GM18868 (cell line): ENCODE measurements around the gene RAVER1.
A peak's percentile ranks its signal among the peaks of the same experiment; 100 is the strongest.

ENCODE experiments used
- ATAC-seq: cut with Tn5 transposase; IDR thresholded peaks from one replicate; pipeline ENCODE4 v1.9.1; 2021; ENCODE audit warnings: mild to moderate bottlenecking, moderate library complexity; ENCODE audit not compliant: unreplicated experiment

RAVER1 gene

GRCh38 chr19:10320602-10321416 is 12.5 kb downstream of the RAVER1 start:
- ATAC-seq = no peak

GRCh38 chr19:10318807-10319682 is 14.3 kb downstream of the RAVER1 start:
- no peak for ATAC-seq

GRCh38 chr19:10317857-10318462 is 15.4 kb downstream of the RAVER1 start:
- ATAC-seq = no peak

GRCh38 chr19:10317045-10317856 is 16.1 kb downstream of the RAVER1 start:
- ATAC-seq = no peak

GRCh38 chr19:10316229-10317044 is 16.9 kb downstream of the RAVER1 start:
- no peak for ATAC-seq

GRCh38 chr19:10315335-10316214 is 17.8 kb downstream of the RAVER1 start, which contains the start of gene FDX2:
FDX2 (minus strand) TSS chr19:10316015; CDS start chr19:10315996, 19 bp downstream.
- peak; percentile 67 for ATAC-seq

- no peak for ATAC-seq
These were observed 23.9 kb downstream of the RAVER1 start, which contains the start of gene ZGLP1 for GRCh38 chr19:10309423-10309822. ZGLP1 (minus strand) TSS chr19:10309815.

- ATAC-seq = no peak
These were observed 27.0 kb downstream of the RAVER1 start for GRCh38 chr19:10306327-10306726.

- no peak for ATAC-seq
These were observed 28.1 kb downstream of the RAVER1 start for GRCh38 chr19:10305139-10305806.

- ATAC-seq = no peak
These were observed 33.5 kb downstream of the RAVER1 start for GRCh38 chr19:10299545-10300458.

GRCh38 chr19:10295847-10296591 is 37.3 kb downstream of the RAVER1 start:
- no peak for ATAC-seq

- no peak for ATAC-seq
These were observed 38.0 kb downstream of the RAVER1 start for GRCh38 chr19:10295305-10295846.

GRCh38 chr19:10294368-10294697 is 39.0 kb downstream of the RAVER1 start:
- ATAC-seq = no peak

- no peak for ATAC-seq
These were observed 39.5 kb downstream of the RAVER1 start for GRCh38 chr19:10293637-10294367.

- no peak for ATAC-seq
These were observed 40.3 kb downstream of the RAVER1 start for GRCh38 chr19:10292789-10293636.
